ENCODE data around the gene NRF1. TPM values are rescaled to one million over a fixed set of nuclear protein-coding genes. Genes with fewer than 3 reads are reported as not detected.

Gene NRF1
- total and polyA plus RNA-seq, 2 of the 13 experiments (the other 11 are each of a cell fraction or from before 2014, with no cell fraction given), result 9.3 to 10.1 TPM

- TF ChIP-seq POGK (CRISPR knock-in tag; conservative IDR thresholded peaks at IDR 0.05) (0 out of 2 replicates have a peak, but pooled peaks have one; percentile 26), RFX5 (IDR thresholded peaks at IDR 0.05; ENCODE audit: low read depth, low read length) (no peak), SP2 (CRISPR knock-in tag; IDR thresholded peaks at IDR 0.05) (no peak), ZFX (CRISPR knock-in tag; IDR thresholded peaks at IDR 0.05; ENCODE audit: low read depth) (peak; percentile 72), U2AF2 (IDR thresholded peaks at IDR 0.05; ENCODE audit: low read depth, low read length) (no peak), ZNF101 (CRISPR knock-in tag; IDR thresholded peaks at IDR 0.05; ENCODE audit: borderline replicate concordance, low read depth) (no peak), AGO2 (optimal IDR thresholded peaks at IDR 0.05; ENCODE audit: low read depth, low read length) (no peak), HES4 (CRISPR knock-in tag; IDR thresholded peaks at IDR 0.05; ENCODE audit: borderline replicate concordance) (peak; percentile 24; the same call in 1 of the 2 replicates), ZNF770 (CRISPR knock-in tag; IDR thresholded peaks at IDR 0.05) (0 out of 2 replicates have a peak, but pooled peaks have one; percentile 26), ZNF263 (CRISPR knock-in tag; IDR thresholded peaks at IDR 0.05) (no peak), SNAI1 (CRISPR knock-in tag; IDR thresholded peaks at IDR 0.05; ENCODE audit: borderline replicate concordance) (no peak), ZKSCAN5 (CRISPR knock-in tag; IDR thresholded peaks at IDR 0.05) (no peak), HNRNPLL (IDR thresholded peaks at IDR 0.05; ENCODE audit: low read depth, low read length, poor library complexity, severe bottlenecking) (no peak), POLR2AphosphoS2 (IDR thresholded peaks at IDR 0.05; ENCODE audit: low read depth, low read length) (no peak), ELF3 (CRISPR knock-in tag; IDR thresholded peaks at IDR 0.05) (no peak), TFE3 (CRISPR knock-in tag; IDR thresholded peaks at IDR 0.05) (no peak), RBFOX2 (IDR thresholded peaks at IDR 0.05; ENCODE audit: low read depth, low read length) (peak; percentile 70), ZNF788 (CRISPR knock-in tag; IDR thresholded peaks at IDR 0.05; ENCODE audit: borderline replicate concordance) (0 out of 2 replicates have a peak, but pooled peaks have one; percentile 40), NFYB (CRISPR knock-in tag; IDR thresholded peaks at IDR 0.05) (no peak), TOPORS (CRISPR knock-in tag; IDR thresholded peaks at IDR 0.05) (no peak), BORCS8-MEF2B (CRISPR knock-in tag; IDR thresholded peaks at IDR 0.05) (no peak), RCOR2 (CRISPR knock-in tag; IDR thresholded peaks at IDR 0.05) (no peak)
These were observed 168.2 kb downstream of the NRF1 start (continued) for GRCh38 chr7:129779602-129780256.
